WTC11 (cell line): ENCODE data around the gene IFRD1. TPM values are rescaled to one million over a fixed set of nuclear protein-coding genes. Genes with fewer than 3 reads are reported as not detected.

Source experiments
- ATAC-seq: fragments of 200-7000 bp; cut with Tn5 transposase; 2 replicates; pipeline ENCODE4 v1.10.0; 2021; ENCODE audit warnings: mild to moderate bottlenecking, moderate library complexity
- CTCF ChIA-PET: fragments of 300-600 bp; sonication (Branson Sonifier 250); formaldehyde crosslinking; loops from one replicate; lab custom pipeline; 2021; ENCODE audit warnings: antibody characterized with exemption; lab: Charles Lee
- POLR2A ChIA-PET: fragments of 350-600 bp; sonication (Branson Sonifier 250); formaldehyde crosslinking; loops from one replicate; lab custom pipeline; 2021; ENCODE audit warnings: antibody characterized with exemption; lab: Charles Lee
- DNase-seq: peaks from one replicate; pipeline ENCODE4 v3.0.0; 2021; ENCODE audit warnings: low spot score
- H3K27ac Mint-ChIP-seq: 2 replicates; pipeline ENCODE4 v1.8.0; 2021; ENCODE audit warnings: mixed read lengths
- H3K27me3 Mint-ChIP-seq: 2 replicates; pipeline ENCODE4 v1.8.0; 2021; ENCODE audit warnings: low read depth, mild to moderate bottlenecking, moderate library complexity, mixed read lengths
- H3K36me3 Mint-ChIP-seq: 2 replicates; pipeline ENCODE4 v1.8.0; 2021; ENCODE audit warnings: mixed read lengths
- H3K4me1 Mint-ChIP-seq: 2 replicates; pipeline ENCODE4 v1.8.0; 2022; ENCODE audit warnings: mixed read lengths
- H3K4me3 Mint-ChIP-seq: 2 replicates; pipeline ENCODE4 v1.8.0; 2021; ENCODE audit warnings: mild to moderate bottlenecking, moderate library complexity, mixed read lengths
- H3K9me3 Mint-ChIP-seq: 2 replicates; pipeline ENCODE4 v1.8.0; 2021; ENCODE audit warnings: mixed read lengths
- ARID4B ChIP-seq: sonication (generic); formaldehyde crosslinking; IDR thresholded peaks from 2 replicates; pipeline ENCODE4 v1.8.0; 2023; ENCODE audit warnings: missing genetic modification reagents, mild to moderate bottlenecking, borderline replicate concordance
- CDX4 ChIP-seq: fragments of 250-450 bp; sonication (Bioruptor Pico); IDR thresholded peaks from 2 replicates; pipeline ENCODE4 v1.9.0; 2021; ENCODE audit warnings: moderate library complexity, mild to moderate bottlenecking, inconsistent platforms, borderline replicate concordance
- FOXK1 ChIP-seq: sonication (generic); formaldehyde crosslinking; IDR thresholded peaks from 2 replicates; pipeline ENCODE4 v1.8.0; 2022; ENCODE audit warnings: mild to moderate bottlenecking, moderate library complexity, missing genetic modification reagents
- FOXP4 ChIP-seq: sonication (generic); formaldehyde crosslinking; IDR thresholded peaks from 2 replicates; pipeline ENCODE4 v1.8.0; 2022; ENCODE audit warnings: mild to moderate bottlenecking, missing genetic modification reagents
- MAX ChIP-seq: sonication (generic); formaldehyde crosslinking; IDR thresholded peaks from 2 replicates; pipeline ENCODE4 v1.8.0; 2022; ENCODE audit warnings: mild to moderate bottlenecking, missing genetic modification reagents
- MLX ChIP-seq: sonication (generic); formaldehyde crosslinking; IDR thresholded peaks from 2 replicates; pipeline ENCODE4 v1.8.1; 2023; ENCODE audit warnings: mild to moderate bottlenecking, missing genetic modification reagents, moderate library complexity
- MXD4 ChIP-seq: fragments of 250-450 bp; sonication (Bioruptor Pico); IDR thresholded peaks from 2 replicates; pipeline ENCODE4 v1.8.0; 2021; ENCODE audit warnings: mild to moderate bottlenecking, moderate library complexity, borderline replicate concordance
- OVOL2 ChIP-seq: fragments of 250-450 bp; sonication (Bioruptor Pico); IDR thresholded peaks from 2 replicates; pipeline ENCODE4 v1.9.0; 2021; ENCODE audit warnings: mild to moderate bottlenecking, borderline replicate concordance
- PREB ChIP-seq: sonication (generic); formaldehyde crosslinking; IDR thresholded peaks from 2 replicates; pipeline ENCODE4 v1.8.1; 2022; ENCODE audit warnings: mild to moderate bottlenecking, missing genetic modification reagents, moderate library complexity, borderline replicate concordance
- SOX15 ChIP-seq: fragments of 250-450 bp; sonication (Bioruptor Pico); IDR thresholded peaks from 2 replicates; pipeline ENCODE4 v1.9.0; 2021; ENCODE audit warnings: mild to moderate bottlenecking
- STAT6 ChIP-seq: sonication (generic); formaldehyde crosslinking; conservative IDR thresholded peaks from 2 replicates; pipeline ENCODE4 v1.8.1; 2023; ENCODE audit warnings: mild to moderate bottlenecking, low read depth, missing genetic modification reagents, moderate library complexity
- TCF7 ChIP-seq: sonication (generic); formaldehyde crosslinking; IDR thresholded peaks from 2 replicates; pipeline ENCODE4 v1.8.0; 2022; ENCODE audit warnings: mild to moderate bottlenecking, low read depth, missing genetic modification reagents, moderate library complexity
- TP53 ChIP-seq: sonication (generic); formaldehyde crosslinking; IDR thresholded peaks from 2 replicates; pipeline ENCODE4 v1.8.1; 2023; ENCODE audit warnings: mild to moderate bottlenecking, missing genetic modification reagents
- USF1 ChIP-seq: sonication (generic); formaldehyde crosslinking; IDR thresholded peaks from 2 replicates; pipeline ENCODE4 v1.8.0; 2022; ENCODE audit warnings: mild to moderate bottlenecking, missing genetic modification reagents
- ZNF219 ChIP-seq: sonication (generic); formaldehyde crosslinking; IDR thresholded peaks from 2 replicates; pipeline ENCODE4 v1.8.0; 2023; ENCODE audit warnings: missing genetic modification reagents, mild to moderate bottlenecking, borderline replicate concordance
- ZNF263 ChIP-seq: sonication (generic); formaldehyde crosslinking; IDR thresholded peaks from 2 replicates; pipeline ENCODE4 v1.8.1; 2022; ENCODE audit warnings: low read depth, mild to moderate bottlenecking, moderate library complexity, missing genetic modification reagents
- total RNA-seq: library from RNA; stranded (reverse); gene quantifications from 3 replicates; pipeline ENCODE4 v1.2.3, GENCODE V29; 2021

The IFRD1 gene
- total RNA-seq, 1 experiment from 2014 or later, result 31.2 TPM

- Mint-ChIP-seq H3K4me3 (peak overlapping the region; percentile 94), H3K27me3 (no peaks in the 10 kb centered on the region), H3K4me1 (peaks cover 33% of the 10 kb centered on the region), H3K36me3 (no peaks in the 10 kb centered on the region), H3K27ac (peak overlapping the region; percentile 55), H3K9me3 (no peaks in the 10 kb centered on the region)
- no peak for ATAC-seq
- CTCF ChIA-PET, result no interaction called here
- TF ChIP-seq ZNF263 (CRISPR knock-in tag), result no peak
- no peak for TF ChIP-seq OVOL2 (CRISPR knock-in tag)
- TF ChIP-seq MLX (CRISPR knock-in tag), result no peak
- no peak for TF ChIP-seq ARID4B (CRISPR knock-in tag)
- no peak for TF ChIP-seq CDX4 (CRISPR knock-in tag)
- TF ChIP-seq USF1 (CRISPR knock-in tag), result no peak
- no peak for TF ChIP-seq STAT6 (CRISPR knock-in tag)
- TF ChIP-seq FOXP4 (CRISPR knock-in tag), result no peak
- no peak for TF ChIP-seq FOXK1
- no peak for TF ChIP-seq TCF7 (CRISPR knock-in tag)
- no peak for TF ChIP-seq TP53 (CRISPR knock-in tag)
- no peak for TF ChIP-seq ZNF219
- TF ChIP-seq PREB, result no peak
- TF ChIP-seq MXD4 (CRISPR knock-in tag), result no peak
- TF ChIP-seq SOX15, result no peak
- TF ChIP-seq MAX (CRISPR knock-in tag), result no peak
- TF ChIP-seq, all 79 proteins: peak for 0
- POLR2A ChIA-PET, result interaction anchor here (0.8 to 2.4 kb wide), 2 partner anchors 27 to 243 kb away, joined by 9 to 18 read pairs; partner anchors contain the start of genes DOCK4 and ZNF277
- DNase-seq, result no peak
Measured at GRCh38 chr7:112449353-112449752, 907 bp upstream of the IFRD1 start.
